K562 (cell line): ENCODE data around the gene EEF1A2. TPM values are rescaled to one million over a fixed set of nuclear protein-coding genes. Genes with fewer than 3 reads are reported as not detected.

Experiments
- ATAC-seq: fragments of 200-7000 bp; cut with Tn5 transposase; 3 replicates; pipeline ENCODE4 v1.9.1; 2020; ENCODE audit warnings: moderate library complexity
- BruUV-seq: library from RNA; stranded (reverse); fragments of 400-500 nt; replicated peaks from 2 replicates; lab custom pipeline; 2021; lab: Mats Ljungman, UMichigan
- CTCF ChIA-PET: fragments of 300-600 bp; formaldehyde crosslinking; extraction: SDS; loops from one replicate; lab custom pipeline; 2021; ENCODE audit warnings: low intra/inter-chr PET ratio; lab: Yijun Ruan, JAX
- POLR2A ChIA-PET: fragments of 300-600, 350-650 bp; sonication (Branson Sonifier 250); formaldehyde crosslinking; extraction: SDS; loops from one replicate; lab custom pipeline; 2021; ENCODE audit warnings: antibody characterized with exemption, inconsistent platforms; lab: Yijun Ruan, JAX
- DNase-seq, 4 experiments: peaks; one replicate each; pipeline versions ENCODE4 v3.0.0 to v3.0.0-alpha.2; 2011 to 2018; ENCODE audit warnings: low spot score in 3 of 4, mixed read lengths in 3 of 4; ENCODE audit errors: extremely low read depth in 1 of 4
- FAIRE-seq: peaks from 2 replicates; lab custom pipeline; 2011; peaks lifted over from hg19 to GRCh38; lab: Jason Lieb, UNC
- H2AFZ ChIP-seq: 2 replicates; pipeline ENCODE4 v1.6.0; 2011; ENCODE audit warnings: low read depth, low read length, control low read depth, inconsistent platforms
- H3K27ac ChIP-seq: fragments of 200-600 bp; 3 replicates; pipeline ENCODE4 v1.8.0; 2011; ENCODE audit warnings: low read depth, mild to moderate bottlenecking, control low read depth, inconsistent platforms, low read length, moderate library complexity, mixed read lengths; ENCODE audit errors: extremely low read depth
- H3K27me3 ChIP-seq, 2 experiments: fragments of 300-600 bp in 1 of 2; 2 replicates in 1 of 2; 3 replicates in 1 of 2; pipeline versions ENCODE4 v1.6.0 to v1.8.0; 2011; ENCODE audit warnings: inconsistent platforms in 2 of 2, low read length in 2 of 2, mild to moderate bottlenecking in 1 of 2, mixed read lengths in 1 of 2, moderate library complexity in 1 of 2; ENCODE audit not compliant: control insufficient read depth in 2 of 2, insufficient read depth in 2 of 2
- H3K36me3 ChIP-seq: fragments of 300-600 bp; 3 replicates; pipeline ENCODE4 v1.8.0; 2011; ENCODE audit warnings: mild to moderate bottlenecking, low read length, inconsistent platforms; ENCODE audit not compliant: control insufficient read depth, insufficient read depth
- H3K4me1 ChIP-seq, 2 experiments: fragments of 200-600 bp in 1 of 2; replicated peaks in 1 of 2; 2 replicates in 1 of 2; 3 replicates in 1 of 2; pipeline versions ENCODE4 v1.5.1 to v1.8.0; 2011; ENCODE audit warnings: inconsistent platforms in 2 of 2, low read length in 2 of 2, mild to moderate bottlenecking in 1 of 2, mixed read lengths in 1 of 2, moderate library complexity in 1 of 2; ENCODE audit not compliant: control insufficient read depth in 2 of 2, insufficient read depth in 2 of 2
- H3K4me2 ChIP-seq: 2 replicates; pipeline ENCODE4 v1.6.1; 2011; ENCODE audit warnings: low read length, control low read depth, inconsistent platforms, mixed read lengths; ENCODE audit not compliant: insufficient read depth
- H3K4me3 ChIP-seq: fragments of 200-600 bp; sonication (generic), shearing (Covaris generic); 2 replicates; pipeline ENCODE4 v1.5.1; 2016; ENCODE audit warnings: control low read depth, inconsistent platforms
- H3K79me2 ChIP-seq: fragments of 200-600 bp; 3 replicates; pipeline ENCODE4 v1.8.0; 2011; ENCODE audit warnings: low read length, inconsistent platforms; ENCODE audit not compliant: control insufficient read depth, insufficient read depth
- H3K9ac ChIP-seq, 2 experiments: 2 replicates each; pipeline versions ENCODE4 v1.6.0 to v1.6.1; 2011; ENCODE audit warnings: low read depth in 2 of 2, low read length in 2 of 2, control low read depth in 1 of 2, inconsistent platforms in 1 of 2, mild to moderate bottlenecking in 1 of 2, mixed read lengths in 1 of 2; ENCODE audit not compliant: insufficient read depth in 1 of 2
- H3K9me1 ChIP-seq: one replicate; pipeline ENCODE4 v1.6.0; 2011; ENCODE audit warnings: inconsistent platforms, mild to moderate bottlenecking, low read length, moderate library complexity; ENCODE audit not compliant: control insufficient read depth, insufficient read depth
- H3K9me3 ChIP-seq: replicated peaks from 2 replicates; pipeline ENCODE4 v1.5.1; 2011; ENCODE audit warnings: low read depth, low read length, inconsistent platforms; ENCODE audit not compliant: control insufficient read depth, insufficient read depth
- H4K20me1 ChIP-seq: replicated peaks from 2 replicates; pipeline ENCODE4 v1.6.1; 2011; ENCODE audit warnings: low read length, inconsistent platforms, mixed read lengths; ENCODE audit not compliant: control insufficient read depth, insufficient read depth
- ARNT ChIP-seq, 2 experiments: fragments of 450-650 bp; IDR thresholded peaks; 2 replicates each; pipeline ENCODE4 v1.6.1; 2016; ENCODE audit warnings: mild to moderate bottlenecking in 1 of 2
- CBFA2T3 ChIP-seq: fragments of 450-650 bp; IDR thresholded peaks from 2 replicates; pipeline ENCODE4 v1.6.1; 2017
- DPF2 ChIP-seq: fragments of 450-650 bp; IDR thresholded peaks from 2 replicates; pipeline ENCODE4 v1.6.1; 2016
- GABPA ChIP-seq: fragments of 200-800 bp; sonication (Bioruptor generic); conservative IDR thresholded peaks from 2 replicates; pipeline ENCODE4 v1.6.1; 2016; ENCODE audit warnings: low read depth, missing genetic modification characterization, missing compliant biosample characterization
- MCM5 ChIP-seq: fragments of 450-650 bp; IDR thresholded peaks from 2 replicates; pipeline ENCODE4 v1.6.1; 2016; ENCODE audit warnings: low read depth
- NCOA4 ChIP-seq: fragments of 450-650 bp; IDR thresholded peaks from 2 replicates; pipeline ENCODE4 v1.6.1; 2018; ENCODE audit warnings: mild to moderate bottlenecking; ENCODE audit not compliant: partially characterized antibody
- SPI1 ChIP-seq: IDR thresholded peaks from 2 replicates; pipeline ENCODE4 v1.6.1; 2011; ENCODE audit warnings: low read depth, low read length, control low read depth, borderline replicate concordance
- SUPT5H ChIP-seq: fragments of 450-650 bp; IDR thresholded peaks from 2 replicates; pipeline ENCODE4 v1.6.1; 2016
- WHSC1 ChIP-seq: IDR thresholded peaks from one replicate; pipeline ENCODE4 v1.6.1; 2012; ENCODE audit warnings: low read length, control low read depth, inconsistent platforms
- ZNF41 ChIP-seq: fragments of 250-450 bp; sonication (Bioruptor Pico); conservative IDR thresholded peaks from 2 replicates; pipeline ENCODE4 v1.4.0; 2020; ENCODE audit warnings: mild to moderate bottlenecking
- WGBS: fragments of 100-300 bp; shearing (Covaris generic); methylation state at CpG from one replicate; pipeline ENCODE4 v1.1.6; 2016; ENCODE audit warnings: low coverage, mixed read lengths; ENCODE audit not compliant: insufficient coverage; ENCODE audit errors: missing lambda C conversion rate; 5-methylcytosine and 5-hydroxymethylcytosine counted together
- in situ Hi-C: fragments of 300-500 bp; cut with MboI; formaldehyde crosslinking; loops from 4 replicates; pipeline ENCODE4 v1.15.0; 2018; ENCODE audit warnings: inconsistent platforms, mixed read lengths
- intact Hi-C: fragments of 100-400 bp; cut with micrococcal nuclease; formaldehyde crosslinking; loops from 2 replicates; pipeline ENCODE4 v1.14.2; 2022
- polyA plus RNA-seq, 8 experiments: library from polyadenylated mRNA; depleted of rRNA in 4 of 8; stranded (reverse) in 5 of 8; unstranded in 3 of 8; fragments of >200 nt; fragmentation: Nextera tagmentation in 2 of 8; fragmentation: Illumina TruSeq in 1 of 8; extraction: Ambion mirVana in 2 of 8; extraction: Trizol in 1 of 8; gene quantifications; 2 replicates each; pipeline versions ENCODE4 v1.2.1 to v1.2.3, GENCODE V29; 2011 to 2014; ENCODE audit warnings: inconsistent platforms in 1 of 8, missing spikeins in 1 of 8
- total RNA-seq, 7 experiments: library from RNA; depleted of rRNA in 6 of 7; stranded (reverse); fragments of >200 nt in 6 of 7; fragmentation: Illumina TruSeq in 2 of 7; extraction: Trizol in 2 of 7; gene quantifications; 2 replicates each; pipeline versions ENCODE4 v1.2.1 to v1.2.3, GENCODE V29; 2011 to 2021; ENCODE audit warnings: low replicate concordance in 1 of 7

EEF1A2 gene
- total and polyA plus RNA-seq, 9 of the 15 experiments (the other 6 are each of a cell fraction or from before 2014, with no cell fraction given), result 0.04 to 29.6 (median 11.5) TPM

DNA sequence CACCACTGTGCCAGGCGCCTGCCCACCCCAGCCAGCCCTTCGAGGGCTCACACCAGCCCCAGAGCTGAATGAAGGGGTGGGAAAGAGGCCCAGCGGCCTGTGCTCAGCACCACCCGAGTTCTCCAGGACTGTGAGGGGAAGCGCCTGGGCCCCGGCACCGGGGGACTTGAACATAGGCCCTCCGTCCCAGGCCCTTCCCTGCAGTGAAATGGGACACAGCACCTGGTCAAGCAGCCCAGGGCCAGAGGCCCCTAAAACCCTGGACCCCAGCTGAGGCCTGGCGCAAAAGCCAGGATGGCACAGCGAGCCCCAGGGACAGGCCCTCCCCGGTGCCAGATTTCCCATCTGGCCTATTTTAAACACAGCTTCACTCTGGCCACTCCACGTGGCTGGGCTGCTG, 30.5 kb downstream of the EEF1A2 start:
- Histone ChIP-seq H3K4me1 (peaks cover 0 to 45% of the 10 kb centered on the region in 2 experiments; a peak in 2 of 5 replicates), H3K36me3 (no peaks in the 10 kb centered on the region), H3K9me3 (no peaks in the 10 kb centered on the region), H3K27ac (no peak overlapping the region), H2AFZ (no peak overlapping the region)
- CTCF ChIA-PET, result no interaction called here
- intact Hi-C loops, result no loop called here
- in situ Hi-C loops, result no loop called here
- POLR2A ChIA-PET, result interaction anchor here (1.0 kb wide), 1 partner anchor 75 kb away, joined by 4 read pairs; no protein-coding TSS in a partner anchor
- no peak for DNase-seq
- TF ChIP-seq WHSC1, result no peak
- no peak for TF ChIP-seq CBFA2T3
- TF ChIP-seq GABPA (tag), result no peak
- TF ChIP-seq DPF2, result no peak
- no peak for TF ChIP-seq ARNT (IDR thresholded peaks at IDR 0.05)
- TF ChIP-seq MCM5, result no peak
- TF ChIP-seq SUPT5H, result no peak
- TF ChIP-seq ZNF41 (CRISPR knock-in tag), result no peak
- TF ChIP-seq SPI1, result no peak
- no peak for TF ChIP-seq NCOA4
- TF ChIP-seq, all 486 proteins: peak for 0
- H3K4me2 ChIP-seq, result no peak overlapping the region
- FAIRE-seq, result no peak
- H3K9me1 ChIP-seq, result no peaks in the 10 kb centered on the region
- no peak overlapping the region for H3K9ac ChIP-seq
- no peak for ATAC-seq
- peaks cover 47 to 87% of the 10 kb centered on the region in 2 experiments for H3K27me3 ChIP-seq
- BruUV-seq, result no TSS peak
- peaks cover 14% of the 10 kb centered on the region for H4K20me1 ChIP-seq
- 3% methylated on average over 12 of the region's 12 CpGs for WGBS
- H3K4me3 ChIP-seq, result no peak overlapping the region
- no peaks in the 10 kb centered on the region for H3K79me2 ChIP-seq
